ENCODE measurements around the gene ZSCAN2.
"Not testable (repeated sequence)": the region's sequence is repeated elsewhere in the genome, so short reads cannot be mapped to it uniquely, and the experiment has no call there.

The ZSCAN2 gene

GRCh38 chr15:84600687-84601554, at the start of gene ZSCAN2:
ZSCAN2 (plus strand) TSS chr15:84601009; CDS start chr15:84603928, 2,919 bp downstream.
- peak within 1 kb of the TSS; percentile 99 for H2AFZ ChIP-seq (ENCODE audit: low read length, unreplicated experiment)
- no peak within 1 kb of the TSS for H3K27ac ChIP-seq (ENCODE audit: low read depth, low read length)
- no peaks in the 10 kb centered on the region for H3K4me1 ChIP-seq (ENCODE audit: control insufficient read depth, insufficient read depth, low read length, unreplicated experiment)
- H3K4me3 ChIP-seq (ENCODE audit: low read depth, low read length) = peak within 1 kb of the TSS; percentile 88
- no peaks in the 10 kb centered on the region for H3K79me2 ChIP-seq (ENCODE audit: control insufficient read depth, insufficient read depth, low read length, unreplicated experiment)
- no peaks in the 10 kb centered on the region for H3K27me3 ChIP-seq (ENCODE audit: insufficient read depth, low read length)
- H3K36me3 ChIP-seq (ENCODE audit: insufficient read depth, low read length) = no peaks in the 10 kb centered on the region

- H3K79me2 ChIP-seq (ENCODE audit: control insufficient read depth, insufficient read depth, low read length, unreplicated experiment) = not testable (repeated sequence)
These were observed 49.2 kb upstream of the ZSCAN2 start for GRCh38 chr15:84551624-84552023.

GRCh38 chr15:84552896-84553295, 47.9 kb upstream of the ZSCAN2 start:
- Histone ChIP-seq H3K27ac (ENCODE audit: low read depth, low read length) (no peak overlapping the region), H2AFZ (ENCODE audit: low read length, unreplicated experiment) (no peak overlapping the region), H3K4me1 (ENCODE audit: control insufficient read depth, insufficient read depth, low read length, unreplicated experiment) (peaks cover 13% of the 10 kb centered on the region), H3K36me3 (ENCODE audit: insufficient read depth, low read length) (no peaks in the 10 kb centered on the region; the same call in 1 of the 2 replicates), H3K27me3 (ENCODE audit: insufficient read depth, low read length) (no peaks in the 10 kb centered on the region), H3K4me3 (ENCODE audit: low read depth, low read length) (no peak overlapping the region), H3K79me2 (ENCODE audit: control insufficient read depth, insufficient read depth, low read length, unreplicated experiment) (peaks cover 2% of the 10 kb centered on the region)

More at GRCh38 chr15:84551624-84552023, 49.2 kb upstream of the ZSCAN2 start:
- not testable (repeated sequence) for H3K4me3 ChIP-seq (ENCODE audit: low read depth, low read length); H3K36me3 ChIP-seq (ENCODE audit: insufficient read depth, low read length); H3K27ac ChIP-seq (ENCODE audit: low read depth, low read length); H3K27me3 ChIP-seq (ENCODE audit: insufficient read depth, low read length); H2AFZ ChIP-seq (ENCODE audit: low read length, unreplicated experiment)
- peaks cover 13% of the 10 kb centered on the region for H3K4me1 ChIP-seq (ENCODE audit: control insufficient read depth, insufficient read depth, low read length, unreplicated experiment)

- H3K4me1 ChIP-seq (ENCODE audit: control insufficient read depth, insufficient read depth, low read length, unreplicated experiment); H3K27me3 ChIP-seq (ENCODE audit: insufficient read depth, low read length); H3K36me3 ChIP-seq (ENCODE audit: insufficient read depth, low read length); H2AFZ ChIP-seq (ENCODE audit: low read length, unreplicated experiment); H3K27ac ChIP-seq (ENCODE audit: low read depth, low read length); H3K4me3 ChIP-seq (ENCODE audit: low read depth, low read length); H3K79me2 ChIP-seq (ENCODE audit: control insufficient read depth, insufficient read depth, low read length, unreplicated experiment): not testable (repeated sequence)
These were observed 44.1 kb upstream of the ZSCAN2 start for GRCh38 chr15:84556690-84557089.

- H3K27ac ChIP-seq (ENCODE audit: low read depth, low read length); H3K27me3 ChIP-seq (ENCODE audit: insufficient read depth, low read length); H3K36me3 ChIP-seq (ENCODE audit: insufficient read depth, low read length); H3K4me1 ChIP-seq (ENCODE audit: control insufficient read depth, insufficient read depth, low read length, unreplicated experiment); H3K4me3 ChIP-seq (ENCODE audit: low read depth, low read length); H2AFZ ChIP-seq (ENCODE audit: low read length, unreplicated experiment); H3K79me2 ChIP-seq (ENCODE audit: control insufficient read depth, insufficient read depth, low read length, unreplicated experiment): not testable (repeated sequence)
These were observed 32.8 kb upstream of the ZSCAN2 start for GRCh38 chr15:84568021-84568420.

- Histone ChIP-seq H2AFZ (ENCODE audit: low read length, unreplicated experiment) (peak overlapping the region; percentile 96), H3K36me3 (ENCODE audit: insufficient read depth, low read length) (no peaks in the 10 kb centered on the region), H3K79me2 (ENCODE audit: control insufficient read depth, insufficient read depth, low read length, unreplicated experiment) (peaks cover 7% of the 10 kb centered on the region), H3K27ac (ENCODE audit: low read depth, low read length) (peak overlapping the region; percentile 56), H3K4me3 (ENCODE audit: low read depth, low read length) (peak overlapping the region; percentile 92), H3K27me3 (ENCODE audit: insufficient read depth, low read length) (no peaks in the 10 kb centered on the region), H3K4me1 (ENCODE audit: control insufficient read depth, insufficient read depth, low read length, unreplicated experiment) (no peaks in the 10 kb centered on the region)
These were observed 30.6 kb upstream of the ZSCAN2 start for GRCh38 chr15:84570164-84570735.

- Histone ChIP-seq H3K36me3 (ENCODE audit: insufficient read depth, low read length) (no peaks in the 10 kb centered on the region), H3K4me1 (ENCODE audit: control insufficient read depth, insufficient read depth, low read length, unreplicated experiment) (no peaks in the 10 kb centered on the region), H3K79me2 (ENCODE audit: control insufficient read depth, insufficient read depth, low read length, unreplicated experiment) (peaks cover 7% of the 10 kb centered on the region), H2AFZ (ENCODE audit: low read length, unreplicated experiment) (no peak overlapping the region), H3K27ac (ENCODE audit: low read depth, low read length) (no peak overlapping the region), H3K27me3 (ENCODE audit: insufficient read depth, low read length) (no peaks in the 10 kb centered on the region), H3K4me3 (ENCODE audit: low read depth, low read length) (no peak overlapping the region)
These were observed 28.6 kb upstream of the ZSCAN2 start for GRCh38 chr15:84572231-84572630.

- Histone ChIP-seq H3K4me1 (ENCODE audit: control insufficient read depth, insufficient read depth, low read length, unreplicated experiment) (peaks cover 3% of the 10 kb centered on the region), H3K4me3 (ENCODE audit: low read depth, low read length) (no peak overlapping the region), H2AFZ (ENCODE audit: low read length, unreplicated experiment) (no peak overlapping the region), H3K27ac (ENCODE audit: low read depth, low read length) (no peak overlapping the region), H3K79me2 (ENCODE audit: control insufficient read depth, insufficient read depth, low read length, unreplicated experiment) (no peaks in the 10 kb centered on the region), H3K27me3 (ENCODE audit: insufficient read depth, low read length) (no peaks in the 10 kb centered on the region), H3K36me3 (ENCODE audit: insufficient read depth, low read length) (no peaks in the 10 kb centered on the region)
These were observed 25.3 kb upstream of the ZSCAN2 start for GRCh38 chr15:84575493-84575892.

GRCh38 chr15:84577891-84578290, 22.9 kb upstream of the ZSCAN2 start:
- not testable (repeated sequence) for H3K36me3 ChIP-seq (ENCODE audit: insufficient read depth, low read length); H2AFZ ChIP-seq (ENCODE audit: low read length, unreplicated experiment); H3K4me3 ChIP-seq (ENCODE audit: low read depth, low read length); H3K79me2 ChIP-seq (ENCODE audit: control insufficient read depth, insufficient read depth, low read length, unreplicated experiment); H3K27me3 ChIP-seq (ENCODE audit: insufficient read depth, low read length); H3K4me1 ChIP-seq (ENCODE audit: control insufficient read depth, insufficient read depth, low read length, unreplicated experiment); H3K27ac ChIP-seq (ENCODE audit: low read depth, low read length)

- not testable (repeated sequence) for H3K36me3 ChIP-seq (ENCODE audit: insufficient read depth, low read length); H3K79me2 ChIP-seq (ENCODE audit: control insufficient read depth, insufficient read depth, low read length, unreplicated experiment); H3K4me1 ChIP-seq (ENCODE audit: control insufficient read depth, insufficient read depth, low read length, unreplicated experiment); H3K27me3 ChIP-seq (ENCODE audit: insufficient read depth, low read length); H3K27ac ChIP-seq (ENCODE audit: low read depth, low read length); H2AFZ ChIP-seq (ENCODE audit: low read length, unreplicated experiment); H3K4me3 ChIP-seq (ENCODE audit: low read depth, low read length)
These were observed 21.5 kb upstream of the ZSCAN2 start for GRCh38 chr15:84579261-84579721.
